HL-60 (cell line): Measurements from ENCODE around the gene CRY2.

Experiments
- DNase-seq, 2 experiments: peaks; one replicate each; pipeline ENCODE4 v3.0.0-alpha.2; 2010 to 2020; ENCODE audit warnings: low read depth in 1 of 2, low spot score in 1 of 2
- H3K27ac ChIP-seq: fragments of 250-450 bp; sonication (Bioruptor Pico); replicated peaks from 2 replicates; pipeline ENCODE4 v1.5.1; 2020; ENCODE audit warnings: mild to moderate bottlenecking, moderate library complexity
- H3K27me3 ChIP-seq: fragments of 250-450 bp; sonication (Bioruptor Pico); 2 replicates; pipeline ENCODE4 v1.5.1; 2021; ENCODE audit warnings: mild to moderate bottlenecking, moderate library complexity; ENCODE audit not compliant: insufficient read depth, poor library complexity, severe bottlenecking
- H3K4me3 ChIP-seq: replicated peaks from 2 replicates; pipeline ENCODE4 v1.5.1; 2011; ENCODE audit warnings: mild to moderate bottlenecking, control low read depth, low read length; ENCODE audit not compliant: insufficient read depth
- CTCF ChIP-seq: IDR thresholded peaks from one replicate; pipeline ENCODE4 v1.5.1; 2011; ENCODE audit warnings: low read length, control low read depth, inconsistent platforms; ENCODE audit not compliant: insufficient read depth
- GABPA ChIP-seq: IDR thresholded peaks from 2 replicates; pipeline ENCODE4 v1.6.1; 2012; ENCODE audit warnings: low read depth
- POLR2AphosphoS5 ChIP-seq: IDR thresholded peaks from 2 replicates; pipeline ENCODE4 v1.6.1; 2012; ENCODE audit warnings: low read depth
- REST ChIP-seq: IDR thresholded peaks from 2 replicates; pipeline ENCODE4 v1.6.1; 2012; ENCODE audit warnings: low read depth; ENCODE audit not compliant: insufficient replicate concordance
- SPI1 ChIP-seq: IDR thresholded peaks from 2 replicates; pipeline ENCODE4 v1.6.1; 2012; ENCODE audit warnings: low read depth, mild to moderate bottlenecking, borderline replicate concordance

CRY2 gene

GRCh38 chr11:45886816-45887520 lies 39.7 kb downstream of the CRY2 start:
- H3K27ac ChIP-seq = no peak overlapping the region
- TF ChIP-seq GABPA = no peak
- TF ChIP-seq SPI1 = no peak
- no peak for TF ChIP-seq CTCF
- H3K4me3 ChIP-seq = no peak overlapping the region
- DNase-seq = no peak
- no peaks in the 10 kb centered on the region for H3K27me3 ChIP-seq

GRCh38 chr11:45887587-45887986 lies 40.3 kb downstream of the CRY2 start:
- Histone ChIP-seq H3K4me3 (no peak overlapping the region), H3K27me3 (no peaks in the 10 kb centered on the region), H3K27ac (no peak overlapping the region)
- no peak for DNase-seq
- no peak for TF ChIP-seq POLR2AphosphoS5
- no peak for TF ChIP-seq REST
- TF ChIP-seq GABPA = no peak
- TF ChIP-seq CTCF = no peak
- TF ChIP-seq SPI1 = no peak

GRCh38 chr11:45889555-45889954 lies 42.3 kb downstream of the CRY2 start:
- no peak for DNase-seq
- Histone ChIP-seq H3K4me3 (no peak overlapping the region), H3K27ac (no peak overlapping the region), H3K27me3 (no peaks in the 10 kb centered on the region)
- no peak for TF ChIP-seq GABPA
- TF ChIP-seq SPI1 = no peak
- TF ChIP-seq CTCF = no peak
- no peak for TF ChIP-seq REST
- no peak for TF ChIP-seq POLR2AphosphoS5

- Histone ChIP-seq H3K4me3 (no peak overlapping the region), H3K27me3 (no peaks in the 10 kb centered on the region)
Measured at GRCh38 chr11:45889966-45890365, 42.7 kb downstream of the CRY2 start.

More at GRCh38 chr11:45889966-45890365, 42.7 kb downstream of the CRY2 start:
- no peak overlapping the region for H3K27ac ChIP-seq
- no peak for TF ChIP-seq CTCF
- no peak for DNase-seq
